GM13977 (cell line): ENCODE measurements around the gene KDM4B.
A peak's percentile ranks its signal among the peaks of the same experiment; 100 is the strongest.
"Not testable (repeated sequence)": the region's sequence is repeated elsewhere in the genome, so short reads cannot be mapped to it uniquely, and the experiment has no call there.

Experiments
- DNase-seq: peaks from one replicate; pipeline ENCODE4 v3.0.0; 2012; ENCODE audit warnings: low spot score
- CTCF ChIP-seq: IDR thresholded peaks from 2 replicates; pipeline ENCODE4 v1.5.1; 2012; ENCODE audit warnings: mild to moderate bottlenecking, control low read depth; ENCODE audit not compliant: insufficient read depth; ENCODE audit errors: extremely low read depth, missing control alignments
- in situ Hi-C: fragments of 300-500 bp; cut with MboI; formaldehyde crosslinking; loops from one replicate; pipeline ENCODE4 v1.12.0; 2022; ENCODE audit warnings: low sequenced_read_pairs, low pct_unique_long_range_greater_than_20kb, mixed read lengths, inconsistent platforms; ENCODE audit not compliant: unreplicated experiment

Gene KDM4B

GRCh38 chr19:4971816-4972495 is 3.0 kb downstream of the KDM4B start:
- no peak for DNase-seq
- in situ Hi-C loops = no loop called here
- no peak for TF ChIP-seq CTCF

GRCh38 chr19:4972509-4973230 is 3.8 kb downstream of the KDM4B start:
- in situ Hi-C loops = no loop called here
- DNase-seq = no peak
- TF ChIP-seq CTCF = no peak

- DNase-seq = no peak
- in situ Hi-C loops = no loop called here
- TF ChIP-seq CTCF = no peak
These were observed 6.1 kb downstream of the KDM4B start for GRCh38 chr19:4974880-4975469.

- in situ Hi-C loops, DNase-seq: not testable (repeated sequence)
These were observed 6.7 kb downstream of the KDM4B start for GRCh38 chr19:4975601-4976000.

- in situ Hi-C loops = no loop called here
- DNase-seq = no peak
- TF ChIP-seq CTCF = peak; percentile 4
These were observed 7.7 kb downstream of the KDM4B start for GRCh38 chr19:4976401-4977298.

GRCh38 chr19:4977299-4978174 is 8.6 kb downstream of the KDM4B start:
- in situ Hi-C loops = no loop called here
- DNase-seq = no peak
- no peak for TF ChIP-seq CTCF
